Left lung (tissue), 10 donors: ENCODE data around the gene DIP2C. TPM values are rescaled to one million over a fixed set of nuclear protein-coding genes. Genes with fewer than 3 reads are reported as not detected.

Experiments used
- ATAC-seq: fragments of 200-7000 bp; cut with Tn5 transposase; one replicate; pipeline ENCODE4 v1.9.1; 2020; ENCODE audit warnings: moderate library complexity
- DNase-seq, 4 donors: peaks; one replicate each; pipeline ENCODE4 v3.0.0-alpha.2; 2013 to 2020
- H3K27ac ChIP-seq, 2 donors: fragments of 200-600 bp; sonication (generic) in 1 of 2; one replicate each; pipeline versions ENCODE4 v1.5.0 to v1.8.0; 2020 to 2021
- H3K27me3 ChIP-seq, 2 donors: fragments of 200-600 bp; sonication (generic) in 1 of 2; one replicate each; pipeline versions ENCODE4 v1.5.0 to v1.8.0; 2020 to 2021
- H3K36me3 ChIP-seq, 2 donors: fragments of 200-600 bp; sonication (generic) in 1 of 2; one replicate each; pipeline versions ENCODE4 v1.5.0 to v1.8.0; 2020 to 2021
- H3K4me1 ChIP-seq, 2 donors: fragments of 200-600 bp; one replicate each; pipeline ENCODE4 v1.8.0; 2021
- H3K4me3 ChIP-seq, 2 donors: fragments of 200-600 bp; sonication (generic) in 1 of 2; one replicate each; pipeline versions ENCODE4 v1.5.0 to v1.8.0; 2020 to 2021; ENCODE audit warnings: mild to moderate bottlenecking in 1 of 2
- H3K9me3 ChIP-seq, 2 donors: fragments of 200-600 bp; sonication (generic) in 1 of 2; one replicate each; pipeline versions ENCODE4 v1.5.0 to v1.8.0; 2020 to 2021
- intact Hi-C, 2 donors: fragments of 100-400 bp; cut with DNase I; formaldehyde crosslinking; loops; one replicate each; pipeline versions ENCODE4 v1.11.2 to v1.14.2; 2022
- polyA plus RNA-seq, 6 donors: library from polyadenylated mRNA; unstranded; fragments of 120-200 nt; gene quantifications; one replicate each; pipeline ENCODE4 v1.2.1, GENCODE V29; 2013; ENCODE audit not compliant: insufficient read length in 6 of 6
- total RNA-seq, 2 donors: library from RNA; stranded (reverse); fragmentation: NEBNext Ultra II Directional; extraction: Animal tissue kit (Norgen Biotek cat#: 25700); gene quantifications; one replicate each; pipeline ENCODE4 v1.2.1, GENCODE V29; 2021
- TF ChIP-seq, protein P1 (sequence below), 2 donors: fragments of 200-600 bp; sonication (generic) in 1 of 2; IDR thresholded peaks; one replicate each; pipeline versions ENCODE4 v1.5.0 to v1.8.0; 2021; ENCODE audit warnings: antibody characterized with exemption in 2 of 2
- donor health status: DM: no; HTN: yes; CAD: no.
- donor health status: DM: no; HTN: no; CAD: no.

Gene DIP2C
- total and polyA plus RNA-seq, 8 donors: 10.5 to 22.5 (median 19.5) TPM

DNA sequence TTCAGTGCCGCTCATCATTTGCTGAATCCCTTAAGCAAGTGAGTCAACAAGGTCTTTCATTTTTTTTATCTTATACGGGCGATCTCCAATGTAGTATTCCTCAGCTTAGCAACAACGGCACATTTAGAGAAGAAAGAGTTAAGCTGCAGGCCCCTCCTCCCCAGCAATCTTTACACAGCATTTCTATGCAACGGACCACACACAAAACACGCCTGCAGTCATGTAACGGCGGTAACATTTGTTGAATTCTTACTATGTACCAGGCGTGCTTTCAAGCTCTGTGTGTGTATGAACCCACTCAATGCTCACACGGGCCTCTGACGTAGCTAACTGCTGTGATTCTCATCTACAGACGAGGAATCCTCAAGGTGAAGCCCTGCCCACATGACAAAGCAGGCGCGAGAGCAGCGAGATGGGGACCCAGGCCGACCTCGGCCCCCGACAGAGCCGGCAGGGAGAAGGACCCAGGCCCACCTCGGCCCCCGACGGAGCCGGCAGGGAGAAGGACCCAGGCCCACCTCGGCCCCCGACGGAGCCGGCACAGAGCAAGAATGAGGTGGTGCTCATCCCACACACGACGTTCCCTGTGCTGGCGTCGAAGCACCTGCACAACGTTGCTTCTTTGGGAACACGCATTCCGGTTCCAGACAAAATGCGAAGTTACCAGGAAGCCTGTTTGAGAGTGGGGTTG lies 313.5 kb downstream of the DIP2C start:
- ATAC-seq (no peak), DNase-seq (no peak)
- Histone ChIP-seq H3K27me3 (no peaks in the 10 kb centered on the region), H3K27ac (no peak overlapping the region), H3K4me1 (no peaks in the 10 kb centered on the region), H3K36me3 (peaks cover 0 to 11% of the 10 kb centered on the region in 2 donors), H3K9me3 (no peaks in the 10 kb centered on the region), H3K4me3 (no peak overlapping the region)
- intact Hi-C loops: no loop called here
- TF ChIP-seq, protein P1, sequence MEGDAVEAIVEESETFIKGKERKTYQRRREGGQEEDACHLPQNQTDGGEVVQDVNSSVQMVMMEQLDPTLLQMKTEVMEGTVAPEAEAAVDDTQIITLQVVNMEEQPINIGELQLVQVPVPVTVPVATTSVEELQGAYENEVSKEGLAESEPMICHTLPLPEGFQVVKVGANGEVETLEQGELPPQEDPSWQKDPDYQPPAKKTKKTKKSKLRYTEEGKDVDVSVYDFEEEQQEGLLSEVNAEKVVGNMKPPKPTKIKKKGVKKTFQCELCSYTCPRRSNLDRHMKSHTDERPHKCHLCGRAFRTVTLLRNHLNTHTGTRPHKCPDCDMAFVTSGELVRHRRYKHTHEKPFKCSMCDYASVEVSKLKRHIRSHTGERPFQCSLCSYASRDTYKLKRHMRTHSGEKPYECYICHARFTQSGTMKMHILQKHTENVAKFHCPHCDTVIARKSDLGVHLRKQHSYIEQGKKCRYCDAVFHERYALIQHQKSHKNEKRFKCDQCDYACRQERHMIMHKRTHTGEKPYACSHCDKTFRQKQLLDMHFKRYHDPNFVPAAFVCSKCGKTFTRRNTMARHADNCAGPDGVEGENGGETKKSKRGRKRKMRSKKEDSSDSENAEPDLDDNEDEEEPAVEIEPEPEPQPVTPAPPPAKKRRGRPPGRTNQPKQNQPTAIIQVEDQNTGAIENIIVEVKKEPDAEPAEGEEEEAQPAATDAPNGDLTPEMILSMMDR (IDR thresholded peaks at IDR 0.05): no peak

DNA sequence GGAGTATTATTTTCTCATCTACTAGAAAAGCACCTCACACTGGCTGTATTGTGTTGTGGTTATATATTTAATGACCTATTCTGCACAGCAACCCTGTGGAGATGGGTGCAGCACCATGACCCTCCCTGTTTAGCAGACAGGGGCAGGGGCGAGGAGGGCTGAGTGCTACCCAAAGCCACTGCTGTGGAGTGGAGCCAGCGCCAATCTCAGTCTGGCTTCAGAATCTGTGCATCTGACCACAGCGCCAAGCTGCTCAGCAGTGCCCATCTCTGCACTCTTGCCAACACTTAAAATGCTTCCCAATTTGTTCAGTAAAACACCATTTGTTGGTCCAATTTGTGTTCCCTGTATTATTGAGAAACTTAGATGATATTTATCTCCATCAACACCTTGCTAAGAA lies 315.1 kb downstream of the DIP2C start:
- TF ChIP-seq, protein P1 (IDR thresholded peaks at IDR 0.05): no peak
- Histone ChIP-seq H3K9me3 (no peaks in the 10 kb centered on the region), H3K27me3 (no peaks in the 10 kb centered on the region), H3K27ac (no peak overlapping the region), H3K4me3 (no peak overlapping the region), H3K4me1 (no peaks in the 10 kb centered on the region), H3K36me3 (peaks cover 0 to 10% of the 10 kb centered on the region in 2 donors)
- ATAC-seq (no peak), DNase-seq (no peak)
- intact Hi-C loops: no loop called here

DNA sequence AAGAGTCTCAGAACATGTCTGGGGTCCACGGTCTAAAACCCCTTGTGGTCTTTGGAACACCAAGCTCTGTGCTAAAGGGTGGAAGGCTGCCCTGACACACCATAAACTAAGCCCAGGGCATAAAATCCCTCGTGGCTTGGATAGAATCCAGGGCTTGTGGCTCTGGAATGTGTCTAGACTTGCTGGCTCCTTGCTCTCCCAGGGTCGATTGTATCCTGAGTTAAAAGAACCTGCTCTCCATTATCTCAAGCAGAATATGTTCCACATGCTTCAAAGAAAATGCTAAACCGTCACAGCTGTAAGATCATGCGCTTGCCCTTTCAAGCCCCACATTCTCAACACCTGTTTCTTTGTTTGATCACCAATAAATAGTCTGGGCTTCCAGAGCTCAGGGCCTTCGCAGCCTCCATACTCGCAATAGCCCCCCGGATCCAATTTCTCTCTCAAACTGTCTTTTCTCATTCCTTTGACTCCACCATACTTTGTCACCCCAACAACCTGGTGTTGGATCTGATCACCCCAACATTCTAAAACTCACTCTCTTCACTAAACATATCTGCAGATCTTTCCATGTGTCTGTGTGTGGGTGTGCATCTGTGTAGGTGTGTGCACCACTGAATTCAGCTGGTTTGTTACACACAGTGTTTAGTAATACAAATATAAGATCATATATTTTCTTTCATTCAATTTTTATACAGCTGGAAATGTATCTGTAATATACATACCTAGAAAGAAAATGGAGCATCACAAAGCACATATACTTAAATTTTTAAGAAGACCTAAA lies 315.8 kb downstream of the DIP2C start:
- no peaks in the 10 kb centered on the region for H3K4me1 ChIP-seq
- H3K36me3 ChIP-seq: peaks cover 0 to 15% of the 10 kb centered on the region in 2 donors
- intact Hi-C loops: no loop called here
- H3K27ac ChIP-seq: peak overlapping the region in 1 of 2 donors; percentile 48
- no peaks in the 10 kb centered on the region for H3K9me3 ChIP-seq
- ATAC-seq (peak; percentile 20), DNase-seq (no peak)
- H3K27me3 ChIP-seq: no peaks in the 10 kb centered on the region
- TF ChIP-seq, protein P1 (IDR thresholded peaks at IDR 0.05): no peak
- H3K4me3 ChIP-seq: no peak overlapping the region

DNA sequence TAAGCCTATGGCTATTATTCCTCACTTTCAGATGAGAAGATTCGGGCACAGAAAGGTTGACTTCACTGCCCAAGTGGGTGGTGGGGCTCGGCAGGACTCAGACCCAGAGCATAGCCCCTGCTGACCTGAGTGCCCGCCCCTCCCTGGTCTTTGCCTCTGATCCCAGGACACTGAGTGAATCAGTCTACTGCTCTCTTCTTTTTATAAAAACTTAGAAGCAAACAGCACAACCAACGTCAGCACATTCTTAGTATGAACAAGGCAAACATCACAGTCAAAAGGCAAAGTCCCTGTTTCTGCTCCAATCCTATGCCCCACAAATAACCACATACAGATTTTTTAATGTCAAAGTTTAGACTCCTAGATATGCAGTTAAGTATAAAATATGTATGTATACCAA lies 316.5 kb downstream of the DIP2C start:
- H3K27me3 ChIP-seq: no peaks in the 10 kb centered on the region
- H3K9me3 ChIP-seq: no peaks in the 10 kb centered on the region
- H3K36me3 ChIP-seq: peaks cover 0 to 22% of the 10 kb centered on the region in 2 donors
- H3K4me3 ChIP-seq: no peak overlapping the region
- H3K4me1 ChIP-seq: no peaks in the 10 kb centered on the region
- intact Hi-C loops: no loop called here
- TF ChIP-seq, protein P1 (IDR thresholded peaks at IDR 0.05): no peak
- no peak for DNase-seq
- ATAC-seq: peak; percentile 44
- H3K27ac ChIP-seq: peak overlapping the region in 1 of 2 donors; percentile 48

DNA sequence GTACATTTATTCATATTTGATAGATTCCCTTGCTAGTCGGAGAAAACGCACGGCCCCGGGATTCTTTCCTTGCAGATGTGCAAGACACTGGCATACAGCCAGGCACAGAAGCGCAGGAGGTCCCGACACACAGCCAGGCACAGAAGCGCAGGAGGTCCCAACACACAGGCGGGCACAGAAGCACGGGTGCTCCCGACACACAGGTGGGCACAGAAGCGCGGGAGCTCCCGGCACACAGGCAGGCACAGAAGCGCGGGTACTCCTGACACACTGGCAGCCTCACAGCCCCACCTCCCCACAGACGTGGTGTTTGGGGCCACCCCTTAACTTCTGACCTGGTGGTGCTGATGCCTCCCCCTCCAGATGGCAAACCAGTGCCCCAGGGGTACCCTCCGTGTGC lies 316.9 kb downstream of the DIP2C start:
- no peaks in the 10 kb centered on the region for H3K27me3 ChIP-seq
- DNase-seq: no peak
- TF ChIP-seq, protein P1 (IDR thresholded peaks at IDR 0.05): no peak
- no peaks in the 10 kb centered on the region for H3K9me3 ChIP-seq
- no peak for ATAC-seq
- no peak overlapping the region for H3K4me3 ChIP-seq
- peak overlapping the region in 1 of 2 donors; percentile 48 for H3K27ac ChIP-seq
- no peaks in the 10 kb centered on the region for H3K4me1 ChIP-seq
- H3K36me3 ChIP-seq: peaks cover 0 to 24% of the 10 kb centered on the region in 2 donors
- intact Hi-C loops: no loop called here
